ENCODE data around the gene TPR.

DNA sequence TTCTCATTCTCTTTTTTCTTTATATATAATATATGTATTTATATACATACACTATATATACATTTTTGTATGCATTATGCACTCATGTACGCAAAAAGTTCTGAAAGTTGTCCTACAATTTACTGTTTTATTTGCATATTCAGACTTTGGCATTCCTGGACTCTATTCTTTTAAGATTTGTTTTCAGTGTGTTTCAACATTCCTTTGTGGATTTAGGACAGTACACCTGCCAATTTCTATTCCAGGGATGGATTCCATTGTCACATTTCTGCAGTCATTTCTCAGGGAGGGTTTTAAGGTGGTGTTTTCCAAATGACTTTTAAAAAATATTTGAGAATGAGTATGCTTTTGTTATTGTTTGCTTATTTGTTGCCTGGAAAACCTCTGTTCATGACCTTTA lies 76.2 kb downstream of the TPR start:
- no peak for TF ChIP-seq SUZ12 (IDR thresholded peaks at IDR 0.05; ENCODE audit: extremely low read depth, insufficient read depth, insufficient read length)
- no peak for TF ChIP-seq YY1 (IDR thresholded peaks at IDR 0.05; ENCODE audit: insufficient read depth, insufficient read length)
- TF ChIP-seq ZNF274 (IDR thresholded peaks at IDR 0.05; ENCODE audit: low read depth, low read length), result no peak
